ENCODE measurements around the gene CCDC12.

CCDC12 gene

DNA sequence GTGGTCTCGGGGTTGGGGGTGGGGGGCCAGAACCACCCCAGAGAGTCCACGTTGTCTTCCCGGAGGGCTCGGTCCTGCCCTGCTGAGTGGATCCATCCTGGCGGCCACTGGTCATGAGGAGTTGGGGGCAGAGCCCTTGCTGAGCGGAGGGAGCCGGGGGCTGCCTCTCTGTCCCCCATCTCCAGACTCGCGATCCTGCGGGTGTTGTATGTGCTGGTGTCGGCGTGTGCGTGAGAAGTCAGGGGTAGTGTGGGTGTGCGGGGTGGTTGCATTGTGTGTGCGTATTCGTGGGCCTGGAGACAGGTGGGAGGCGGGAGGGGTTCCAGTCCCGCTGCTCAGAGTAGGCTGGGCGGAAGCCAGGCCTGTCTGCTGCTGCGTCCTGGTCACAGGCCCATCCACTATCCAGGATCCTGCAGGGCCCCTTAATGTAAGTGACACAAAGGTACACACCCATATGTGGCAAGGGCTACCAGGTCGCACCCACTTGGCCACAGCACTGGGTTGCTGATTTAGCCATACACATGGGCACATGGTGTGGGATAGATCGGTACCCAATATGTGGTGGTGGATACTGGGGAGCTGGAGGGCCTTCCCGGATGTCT, 33.7 kb upstream of the CCDC12 start:
- intact Hi-C loops (cut with DNase I; ENCODE audit: low total_unique reads): no loop called here
- DNase-seq: peak in 1 of 2 donors; percentile 22
- TF ChIP-seq, protein P1, sequence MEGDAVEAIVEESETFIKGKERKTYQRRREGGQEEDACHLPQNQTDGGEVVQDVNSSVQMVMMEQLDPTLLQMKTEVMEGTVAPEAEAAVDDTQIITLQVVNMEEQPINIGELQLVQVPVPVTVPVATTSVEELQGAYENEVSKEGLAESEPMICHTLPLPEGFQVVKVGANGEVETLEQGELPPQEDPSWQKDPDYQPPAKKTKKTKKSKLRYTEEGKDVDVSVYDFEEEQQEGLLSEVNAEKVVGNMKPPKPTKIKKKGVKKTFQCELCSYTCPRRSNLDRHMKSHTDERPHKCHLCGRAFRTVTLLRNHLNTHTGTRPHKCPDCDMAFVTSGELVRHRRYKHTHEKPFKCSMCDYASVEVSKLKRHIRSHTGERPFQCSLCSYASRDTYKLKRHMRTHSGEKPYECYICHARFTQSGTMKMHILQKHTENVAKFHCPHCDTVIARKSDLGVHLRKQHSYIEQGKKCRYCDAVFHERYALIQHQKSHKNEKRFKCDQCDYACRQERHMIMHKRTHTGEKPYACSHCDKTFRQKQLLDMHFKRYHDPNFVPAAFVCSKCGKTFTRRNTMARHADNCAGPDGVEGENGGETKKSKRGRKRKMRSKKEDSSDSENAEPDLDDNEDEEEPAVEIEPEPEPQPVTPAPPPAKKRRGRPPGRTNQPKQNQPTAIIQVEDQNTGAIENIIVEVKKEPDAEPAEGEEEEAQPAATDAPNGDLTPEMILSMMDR (IDR thresholded peaks at IDR 0.05): no peak
- Histone ChIP-seq H3K4me1 (peaks cover 4 to 15% (median 12%) of the 10 kb centered on the region in 4 donors), H3K27me3 (no peaks in the 10 kb centered on the region), H3K36me3 (peaks cover 0 to 51% (median 11%) of the 10 kb centered on the region in 3 donors), H3K4me3 (peak overlapping the region; percentile 60 to 81), H3K9me3 (no peaks in the 10 kb centered on the region), H3K27ac (peak overlapping the region; percentile 91)

DNA sequence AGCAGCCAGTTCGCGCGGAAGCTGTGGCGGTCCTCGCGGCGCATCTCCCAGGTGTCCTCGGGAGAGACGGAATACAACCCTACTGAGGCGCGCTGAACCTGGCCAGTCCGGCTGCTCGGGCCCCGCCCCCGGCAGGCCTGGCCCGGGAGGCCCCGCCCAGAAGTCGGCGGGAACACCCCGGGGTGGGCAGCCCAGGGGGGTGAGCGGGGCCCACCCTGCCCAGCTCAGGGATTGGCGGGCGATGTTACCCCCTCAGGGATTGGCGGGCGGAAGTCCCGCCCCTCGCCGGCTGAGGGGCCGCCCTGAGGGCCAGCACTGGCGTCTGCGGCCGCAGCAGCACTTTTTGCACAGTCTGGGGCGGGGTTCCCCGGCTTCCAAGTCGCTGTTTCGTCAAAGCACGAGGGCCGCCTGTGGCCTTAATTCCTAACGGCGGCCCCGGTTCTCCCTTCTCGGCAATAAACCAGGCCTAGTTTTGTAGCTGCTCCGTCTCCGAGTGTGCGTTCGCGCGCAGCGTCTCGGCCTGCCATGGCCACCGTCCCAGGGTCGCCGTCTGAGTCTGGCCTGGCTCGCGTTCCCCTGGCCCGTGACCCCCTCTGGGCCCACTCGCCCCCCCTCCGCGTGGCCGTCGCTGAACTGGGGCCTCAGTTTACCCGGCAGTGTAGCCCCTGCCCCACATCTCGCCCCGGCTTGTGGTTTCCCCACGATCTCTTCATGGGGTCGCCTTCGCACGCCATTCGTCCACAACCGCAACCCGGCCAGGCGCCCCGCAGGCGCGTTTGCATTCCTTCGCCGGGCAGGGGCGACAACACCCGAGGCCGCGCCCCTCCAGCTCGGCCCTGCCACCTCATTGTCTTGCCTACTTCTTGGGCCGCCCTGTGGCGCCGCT, 32.9 kb upstream of the CCDC12 start:
- Histone ChIP-seq H3K9me3 (no peaks in the 10 kb centered on the region), H3K27me3 (no peaks in the 10 kb centered on the region), H3K27ac (peak overlapping the region; percentile 91), H3K4me3 (peak overlapping the region; percentile 60 to 81), H3K36me3 (peaks cover 0 to 51% (median 12%) of the 10 kb centered on the region in 3 donors), H3K4me1 (peaks cover 4 to 15% (median 12%) of the 10 kb centered on the region in 4 donors)
- intact Hi-C loops (cut with DNase I; ENCODE audit: low total_unique reads): loop anchor here (10.0 kb wide), 1 partner anchor 275 kb away; the partner anchor contains the start of genes KIF9 and KLHL18
- TF ChIP-seq, protein P1 (IDR thresholded peaks at IDR 0.05): peak in 1 of 2 experiments; percentile 15
- DNase-seq: peak; percentile 89 to 97

DNA sequence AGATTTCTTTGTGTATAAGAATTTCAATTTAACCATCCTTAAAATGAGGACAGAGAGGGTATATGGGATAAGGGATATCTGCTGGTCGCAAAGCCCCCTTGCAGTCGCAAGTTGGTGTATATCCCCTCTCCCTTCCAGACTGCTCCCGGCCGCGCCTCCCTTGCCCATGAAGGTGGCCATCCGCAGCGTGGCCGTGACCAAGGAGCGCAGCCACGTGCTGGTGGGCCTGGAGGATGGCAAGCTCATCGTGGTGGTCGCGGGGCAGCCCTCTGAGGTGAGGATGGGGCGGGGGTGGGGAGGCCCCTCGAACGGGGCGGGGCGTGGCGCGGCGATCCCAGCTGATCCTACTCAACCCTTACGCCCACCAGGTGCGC, 32.3 kb upstream of the CCDC12 start:
- Histone ChIP-seq H3K4me1 (peaks cover 4 to 15% (median 12%) of the 10 kb centered on the region in 4 donors), H3K27ac (peak overlapping the region; percentile 91), H3K36me3 (peaks cover 4 to 51% (median 12%) of the 10 kb centered on the region in 3 donors), H3K9me3 (no peaks in the 10 kb centered on the region), H3K4me3 (peak overlapping the region; percentile 60 to 81), H3K27me3 (no peaks in the 10 kb centered on the region)
- no peak for DNase-seq
- intact Hi-C loops (cut with DNase I; ENCODE audit: low total_unique reads): loop anchor here (10.0 kb wide), 1 partner anchor 276 kb away; the partner anchor contains the start of genes KIF9 and KLHL18
- TF ChIP-seq, protein P1 (IDR thresholded peaks at IDR 0.05): no peak

DNA sequence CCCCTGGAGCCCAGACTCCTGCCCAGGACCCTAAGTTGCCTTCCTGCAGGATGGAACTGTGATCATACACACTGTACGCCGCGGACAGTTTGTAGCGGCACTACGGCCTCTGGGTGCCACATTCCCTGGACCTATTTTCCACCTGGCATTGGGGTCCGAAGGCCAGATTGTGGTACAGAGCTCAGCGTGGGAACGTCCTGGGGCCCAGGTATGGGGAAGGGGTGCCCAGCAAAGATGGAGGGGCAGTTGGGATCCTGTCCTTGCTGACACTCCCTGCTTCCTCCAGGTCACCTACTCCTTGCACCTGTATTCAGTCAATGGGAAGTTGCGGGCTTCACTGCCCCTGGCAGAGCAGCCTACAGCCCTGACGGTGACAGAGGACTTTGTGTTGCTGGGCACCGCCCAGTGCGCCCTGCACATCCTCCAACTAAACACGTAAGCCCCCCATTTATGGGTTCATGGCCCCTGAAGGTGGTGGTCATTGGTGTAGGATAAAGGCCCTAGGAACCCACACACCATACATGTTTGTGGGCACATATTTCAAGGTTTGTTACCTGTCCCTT, 31.8 kb upstream of the CCDC12 start:
- no peak overlapping the region for H3K4me3 ChIP-seq
- no peaks in the 10 kb centered on the region for H3K9me3 ChIP-seq
- H3K27ac ChIP-seq: peak overlapping the region; percentile 91
- DNase-seq: peak in 1 of 2 donors; percentile 64
- H3K4me1 ChIP-seq: peaks cover 4 to 15% (median 12%) of the 10 kb centered on the region in 4 donors
- H3K36me3 ChIP-seq: peaks cover 4 to 51% (median 17%) of the 10 kb centered on the region in 3 donors
- no peaks in the 10 kb centered on the region for H3K27me3 ChIP-seq
- TF ChIP-seq, protein P1 (IDR thresholded peaks at IDR 0.05): no peak
- intact Hi-C loops (cut with DNase I; ENCODE audit: low total_unique reads): loop anchor here (10.0 kb wide), 1 partner anchor 276 kb away; the partner anchor contains the start of genes KIF9 and KLHL18

DNA sequence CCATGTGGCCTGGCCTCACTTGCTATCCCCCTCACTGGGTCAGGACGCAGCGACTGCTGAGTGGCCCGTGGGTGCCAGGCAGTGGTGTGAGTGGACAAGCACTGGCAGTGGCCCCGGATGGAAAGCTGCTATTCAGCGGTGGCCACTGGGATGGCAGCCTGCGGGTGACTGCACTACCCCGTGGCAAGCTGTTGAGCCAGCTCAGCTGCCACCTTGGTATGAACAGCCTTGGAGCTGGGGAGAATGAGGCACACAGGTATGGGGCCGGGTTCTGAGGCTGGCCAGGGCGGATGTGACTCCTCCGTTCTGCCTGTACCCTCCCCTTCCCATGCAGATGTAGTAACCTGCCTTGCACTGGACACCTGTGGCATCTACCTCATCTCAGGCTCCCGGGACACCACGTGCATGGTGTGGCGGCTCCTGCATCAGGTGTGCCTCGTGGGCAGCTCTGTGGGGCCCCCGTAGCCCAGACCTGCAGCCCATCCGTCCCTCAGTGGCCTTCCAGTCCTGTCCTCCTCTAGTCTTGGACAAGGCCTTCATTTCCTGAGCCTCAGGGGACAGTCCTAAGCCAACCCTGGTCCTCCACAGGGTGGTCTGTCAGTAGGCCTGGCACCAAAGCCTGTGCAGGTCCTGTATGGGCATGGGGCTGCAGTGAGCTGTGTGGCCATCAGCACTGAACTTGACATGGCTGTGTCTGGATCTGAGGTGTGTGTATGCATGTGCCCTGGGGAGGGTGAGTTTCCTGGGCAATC, 31.1 kb upstream of the CCDC12 start:
- Histone ChIP-seq H3K4me3 (no peak overlapping the region), H3K36me3 (peaks cover 8 to 53% (median 23%) of the 10 kb centered on the region in 3 donors), H3K27ac (no peak overlapping the region), H3K9me3 (no peaks in the 10 kb centered on the region), H3K27me3 (no peaks in the 10 kb centered on the region), H3K4me1 (peaks cover 4 to 15% (median 12%) of the 10 kb centered on the region in 4 donors)
- peak in 1 of 2 donors; percentile 61 for DNase-seq
- intact Hi-C loops (cut with DNase I; ENCODE audit: low total_unique reads): loop anchor here (10.0 kb wide), 1 partner anchor 277 kb away; the partner anchor contains the start of genes KIF9 and KLHL18
- TF ChIP-seq, protein P1 (IDR thresholded peaks at IDR 0.05): no peak

Measured in tibial artery (tissue), 4 donors.